Measurements from ENCODE around the gene PHKG1.

GRCh38 chr7:56092789-56093531, at the start of gene PHKG1:
- TF ChIP-seq CTCF (IDR thresholded peaks at IDR 0.05 in 4 of 5, conservative IDR thresholded peaks at IDR 0.05 in 1 of 5): peak in 4 of 5 experiments; percentile 46 to 82 (median 62)
- peak; percentile 59 to 84 for TF ChIP-seq POLR2A (IDR thresholded peaks at IDR 0.05)

All from gastrocnemius medialis (tissue), 4 donors.